ENCODE measurements around the gene LYSMD2. TPM values are rescaled to one million over a fixed set of nuclear protein-coding genes. Genes with fewer than 3 reads are reported as not detected.

The LYSMD2 gene
- total RNA-seq, 1 donor from 2014 or later: 7.7 TPM

DNA sequence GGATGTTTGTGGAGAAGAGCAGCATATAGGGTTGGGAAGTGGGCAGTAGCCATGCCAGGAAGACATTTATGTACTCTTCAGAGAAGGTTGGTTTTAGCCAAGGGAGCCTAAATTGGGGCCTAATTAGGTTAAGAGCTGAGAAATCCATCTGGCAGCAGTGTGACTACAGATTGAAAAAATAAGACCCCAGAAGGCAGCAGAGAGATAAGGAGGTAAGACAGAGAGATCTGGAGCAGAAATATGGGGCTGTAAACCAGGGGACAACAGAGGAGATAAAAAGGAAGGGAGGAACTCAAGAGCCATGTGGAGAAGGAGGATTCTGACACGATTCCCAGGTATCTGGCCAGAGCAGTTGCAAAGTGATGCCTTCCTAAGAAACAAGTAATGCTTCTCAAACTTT lies 23.3 kb downstream of the LYSMD2 start:
- Histone ChIP-seq H3K4me3 (ENCODE audit: low read depth, low read length) (no peak overlapping the region), H3K27me3 (ENCODE audit: control insufficient read depth, insufficient read depth, low read length) (no peaks in the 10 kb centered on the region), H3K36me3 (ENCODE audit: control insufficient read depth, insufficient read depth, low read length) (no peaks in the 10 kb centered on the region)
- DNase-seq (ENCODE audit: low read depth): no peak
- TF ChIP-seq, protein P1, sequence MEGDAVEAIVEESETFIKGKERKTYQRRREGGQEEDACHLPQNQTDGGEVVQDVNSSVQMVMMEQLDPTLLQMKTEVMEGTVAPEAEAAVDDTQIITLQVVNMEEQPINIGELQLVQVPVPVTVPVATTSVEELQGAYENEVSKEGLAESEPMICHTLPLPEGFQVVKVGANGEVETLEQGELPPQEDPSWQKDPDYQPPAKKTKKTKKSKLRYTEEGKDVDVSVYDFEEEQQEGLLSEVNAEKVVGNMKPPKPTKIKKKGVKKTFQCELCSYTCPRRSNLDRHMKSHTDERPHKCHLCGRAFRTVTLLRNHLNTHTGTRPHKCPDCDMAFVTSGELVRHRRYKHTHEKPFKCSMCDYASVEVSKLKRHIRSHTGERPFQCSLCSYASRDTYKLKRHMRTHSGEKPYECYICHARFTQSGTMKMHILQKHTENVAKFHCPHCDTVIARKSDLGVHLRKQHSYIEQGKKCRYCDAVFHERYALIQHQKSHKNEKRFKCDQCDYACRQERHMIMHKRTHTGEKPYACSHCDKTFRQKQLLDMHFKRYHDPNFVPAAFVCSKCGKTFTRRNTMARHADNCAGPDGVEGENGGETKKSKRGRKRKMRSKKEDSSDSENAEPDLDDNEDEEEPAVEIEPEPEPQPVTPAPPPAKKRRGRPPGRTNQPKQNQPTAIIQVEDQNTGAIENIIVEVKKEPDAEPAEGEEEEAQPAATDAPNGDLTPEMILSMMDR (IDR thresholded peaks at IDR 0.05; ENCODE audit: insufficient read depth, low read length, poor library complexity, severe bottlenecking): no peak

DNA sequence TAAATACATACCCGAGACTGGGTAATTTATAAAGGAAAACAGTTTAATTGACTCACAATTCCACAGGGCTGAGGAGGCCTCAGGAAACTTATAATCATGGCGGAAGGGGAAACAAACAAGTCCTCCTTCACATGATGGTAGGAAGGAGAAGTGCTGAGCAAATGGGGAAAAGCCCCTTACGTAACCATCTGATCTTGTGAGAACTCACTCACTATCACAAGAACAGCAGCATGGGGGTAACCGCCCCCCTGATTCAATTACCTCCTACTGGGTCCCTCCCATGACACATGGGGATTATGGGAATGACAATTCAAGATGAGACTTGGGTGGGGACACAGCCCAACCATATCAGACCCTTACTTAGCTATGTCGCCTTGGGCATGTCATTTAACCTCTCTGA lies 28.4 kb downstream of the LYSMD2 start:
- TF ChIP-seq, protein P1 (IDR thresholded peaks at IDR 0.05; ENCODE audit: insufficient read depth, low read length, poor library complexity, severe bottlenecking): no peak
- Histone ChIP-seq H3K27me3 (ENCODE audit: control insufficient read depth, insufficient read depth, low read length) (no peaks in the 10 kb centered on the region), H3K36me3 (ENCODE audit: control insufficient read depth, insufficient read depth, low read length) (no peaks in the 10 kb centered on the region), H3K4me3 (ENCODE audit: low read depth, low read length) (no peak overlapping the region)
- DNase-seq (ENCODE audit: low read depth): no peak

DNA sequence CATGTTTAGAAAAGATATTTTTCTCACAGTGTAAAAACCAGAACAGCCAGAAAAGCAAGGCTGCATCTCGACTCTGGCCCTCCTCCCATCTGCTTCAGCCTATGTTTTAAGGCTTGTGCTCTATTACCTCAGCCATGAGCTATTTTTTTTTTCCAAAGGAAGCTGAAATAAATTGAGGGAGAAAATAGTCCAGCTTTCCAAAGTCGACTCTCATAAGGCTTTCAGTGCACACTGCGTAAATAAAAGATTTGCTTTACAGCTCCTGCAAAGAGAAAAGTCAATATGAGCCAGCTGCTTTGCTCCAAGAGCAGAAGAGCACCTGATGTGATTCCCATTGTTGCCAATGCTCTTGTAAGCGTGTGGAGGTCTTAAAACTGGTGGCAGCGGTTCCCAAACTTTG lies 29.4 kb downstream of the LYSMD2 start:
- DNase-seq (ENCODE audit: low read depth): no peak
- H3K36me3 ChIP-seq (ENCODE audit: control insufficient read depth, insufficient read depth, low read length): no peaks in the 10 kb centered on the region
- H3K4me3 ChIP-seq (ENCODE audit: low read depth, low read length): no peak overlapping the region
- no peaks in the 10 kb centered on the region for H3K27me3 ChIP-seq (ENCODE audit: control insufficient read depth, insufficient read depth, low read length)
- TF ChIP-seq, protein P1 (IDR thresholded peaks at IDR 0.05; ENCODE audit: insufficient read depth, low read length, poor library complexity, severe bottlenecking): no peak

GRCh38 chr15:51706926-51707608 lies 30.4 kb downstream of the LYSMD2 start:
- Histone ChIP-seq H3K36me3 (ENCODE audit: control insufficient read depth, insufficient read depth, low read length) (no peaks in the 10 kb centered on the region), H3K4me3 (ENCODE audit: low read depth, low read length) (no peak overlapping the region), H3K27me3 (ENCODE audit: control insufficient read depth, insufficient read depth, low read length) (no peaks in the 10 kb centered on the region)
- no peak for DNase-seq (ENCODE audit: low read depth)
- TF ChIP-seq, protein P1 (IDR thresholded peaks at IDR 0.05; ENCODE audit: insufficient read depth, low read length, poor library complexity, severe bottlenecking): no peak

- TF ChIP-seq, protein P1 (IDR thresholded peaks at IDR 0.05; ENCODE audit: insufficient read depth, low read length, poor library complexity, severe bottlenecking): no peak
- DNase-seq (ENCODE audit: low read depth): no peak
- Histone ChIP-seq H3K27me3 (ENCODE audit: control insufficient read depth, insufficient read depth, low read length) (no peaks in the 10 kb centered on the region), H3K4me3 (ENCODE audit: low read depth, low read length) (no peak overlapping the region), H3K36me3 (ENCODE audit: control insufficient read depth, insufficient read depth, low read length) (no peaks in the 10 kb centered on the region)
Measured at GRCh38 chr15:51706291-51706690, 31.2 kb downstream of the LYSMD2 start.

- Histone ChIP-seq H3K36me3 (ENCODE audit: control insufficient read depth, insufficient read depth, low read length) (no peaks in the 10 kb centered on the region), H3K4me3 (ENCODE audit: low read depth, low read length) (no peak overlapping the region), H3K27me3 (ENCODE audit: control insufficient read depth, insufficient read depth, low read length) (no peaks in the 10 kb centered on the region)
- no peak for DNase-seq (ENCODE audit: low read depth)
- TF ChIP-seq, protein P1 (IDR thresholded peaks at IDR 0.05; ENCODE audit: insufficient read depth, low read length, poor library complexity, severe bottlenecking): no peak
Measured at GRCh38 chr15:51702710-51703109, 34.7 kb downstream of the LYSMD2 start.
